Endothelial cell of umbilical vein (primary cell): Measurements from ENCODE around the gene TRAPPC6A. TPM values are rescaled to one million over a fixed set of nuclear protein-coding genes. Genes with fewer than 3 reads are reported as not detected.

ENCODE experiments used
- BruUV-seq: library from RNA; stranded (reverse); fragments of 400-500 nt; replicated peaks from 2 replicates; lab custom pipeline; 2021; lab: Mats Ljungman, UMichigan
- CTCF ChIA-PET: fragments of 300-600, 350-600 bp; sonication (Branson Sonifier 250); formaldehyde crosslinking; loops from one replicate; lab custom pipeline; 2021; ENCODE audit warnings: antibody characterized with exemption, inconsistent platforms; lab: Charles Lee
- POLR2A ChIA-PET: fragments of 300-600, 350-600 bp; sonication (Branson Sonifier 250); formaldehyde crosslinking; loops from one replicate; lab custom pipeline; 2021; ENCODE audit warnings: antibody characterized with exemption, inconsistent platforms; lab: Charles Lee
- DNase-seq: peaks from one replicate; pipeline ENCODE4 v3.0.0-alpha.2; 2011; ENCODE audit warnings: low read depth, low spot score
- FAIRE-seq: peaks from 2 replicates; lab custom pipeline; 2011; peaks lifted over from hg19 to GRCh38; lab: Jason Lieb, UNC
- H2AFZ ChIP-seq: 2 replicates; pipeline ENCODE4 v1.6.0; 2012; ENCODE audit warnings: low read depth, low read length, control low read depth, inconsistent platforms
- H3K27ac ChIP-seq: 2 replicates; pipeline ENCODE4 v1.5.1; 2011; ENCODE audit warnings: low read depth, mild to moderate bottlenecking, control low read depth, low read length, moderate library complexity; ENCODE audit not compliant: insufficient read depth
- H3K27me3 ChIP-seq, 2 experiments: 2 replicates each; pipeline versions ENCODE4 v1.6.0 to v1.6.1; 2011; ENCODE audit warnings: low read length in 2 of 2, mixed read lengths in 1 of 2; ENCODE audit not compliant: control insufficient read depth in 2 of 2, insufficient read depth in 2 of 2
- H3K36me3 ChIP-seq, 2 experiments: 2 replicates in 1 of 2; 3 replicates in 1 of 2; pipeline ENCODE4 v1.5.1; 2011; ENCODE audit warnings: low read length in 2 of 2, mild to moderate bottlenecking in 1 of 2, moderate library complexity in 1 of 2; ENCODE audit not compliant: control insufficient read depth in 2 of 2, insufficient read depth in 2 of 2; ENCODE audit errors: extremely low read depth in 1 of 2
- H3K4me1 ChIP-seq: 3 replicates; pipeline ENCODE4 v1.5.1; 2011; ENCODE audit warnings: mild to moderate bottlenecking, low read length; ENCODE audit not compliant: control insufficient read depth, insufficient read depth; ENCODE audit errors: extremely low read depth
- H3K4me2 ChIP-seq: 2 replicates; pipeline ENCODE4 v1.6.1; 2011; ENCODE audit warnings: low read length, control low read depth, mixed read lengths; ENCODE audit not compliant: insufficient read depth
- H3K4me3 ChIP-seq, 3 experiments: fragments of 200-600 bp in 1 of 3; sonication (generic), shearing (Covaris generic) in 1 of 3; replicated peaks in 1 of 3; 2 replicates each; pipeline ENCODE4 v1.5.1; 2011 to 2016; ENCODE audit warnings: control low read depth in 3 of 3, low read length in 3 of 3, mild to moderate bottlenecking in 2 of 3, inconsistent platforms in 1 of 3, low read depth in 1 of 3, moderate library complexity in 1 of 3; ENCODE audit not compliant: insufficient read depth in 1 of 3
- H3K79me2 ChIP-seq: 2 replicates; pipeline ENCODE4 v1.6.0; 2012; ENCODE audit warnings: low read length, inconsistent platforms; ENCODE audit not compliant: control insufficient read depth, insufficient read depth
- H3K9ac ChIP-seq: replicated peaks from 2 replicates; pipeline ENCODE3; 2011; ENCODE audit warnings: low read length, control low read depth; ENCODE audit not compliant: insufficient read depth; ENCODE audit errors: extremely low read depth
- H3K9me1 ChIP-seq: replicated peaks from 3 replicates; pipeline ENCODE4 v1.6.0; 2011; ENCODE audit warnings: mild to moderate bottlenecking, low read length; ENCODE audit not compliant: control insufficient read depth, insufficient read depth; ENCODE audit errors: extremely low read depth
- H3K9me3 ChIP-seq: replicated peaks from 2 replicates; pipeline ENCODE4 v1.5.1; 2012; ENCODE audit warnings: low read length, inconsistent platforms; ENCODE audit not compliant: control insufficient read depth, insufficient read depth
- H4K20me1 ChIP-seq: replicated peaks from 2 replicates; pipeline ENCODE3; 2011; ENCODE audit warnings: mild to moderate bottlenecking, low read length; ENCODE audit not compliant: control insufficient read depth, insufficient read depth; ENCODE audit errors: extremely low read depth
- CTCF ChIP-seq, 2 donors: IDR thresholded peaks; 1 replicate in 1 of 2; 2 replicates in 1 of 2; pipeline ENCODE4 v1.5.1; 2011; ENCODE audit warnings: low read length in 2 of 2, mild to moderate bottlenecking in 2 of 2, moderate library complexity in 2 of 2, control low read depth in 1 of 2, inconsistent platforms in 1 of 2, low read depth in 1 of 2; ENCODE audit not compliant: insufficient read depth in 1 of 2; ENCODE audit errors: extremely low read depth in 1 of 2
- EZH2 ChIP-seq: IDR thresholded peaks from 2 replicates; pipeline ENCODE4 v1.6.1; 2012; ENCODE audit warnings: borderline replicate concordance, low read depth, mild to moderate bottlenecking, moderate library complexity, low read length, inconsistent platforms; ENCODE audit not compliant: severe bottlenecking
- FOS ChIP-seq: IDR thresholded peaks from 2 replicates; pipeline ENCODE4 v1.6.1; 2011; ENCODE audit warnings: mild to moderate bottlenecking, low read length, moderate library complexity, borderline replicate concordance; ENCODE audit not compliant: insufficient read depth
- GATA2 ChIP-seq: IDR thresholded peaks from 2 replicates; pipeline ENCODE4 v1.7.0; 2011; ENCODE audit warnings: low read depth, mild to moderate bottlenecking, moderate library complexity, mixed read lengths, low read length; ENCODE audit not compliant: insufficient read length, insufficient read depth
- dilution Hi-C: fragments of 300-500 bp; cut with MboI; formaldehyde crosslinking; loops from one replicate; pipeline ENCODE4 v1.15.0; 2019; ENCODE audit warnings: low sequenced_read_pairs; ENCODE audit not compliant: extremely low pct_ligation_motif_present
- intact Hi-C: fragments of 100-400 bp; cut with micrococcal nuclease; formaldehyde crosslinking; loops from one replicate; pipeline ENCODE4 v1.10.0; 2022
- polyA plus RNA-seq, 4 experiments: library from polyadenylated mRNA; depleted of rRNA in 3 of 4; stranded (reverse) in 3 of 4; unstranded in 1 of 4; fragments of >200 nt; gene quantifications; 2 replicates each; pipeline versions ENCODE4 v1.2.1 to v1.2.3, GENCODE V29; 2011 to 2012; ENCODE audit warnings: missing spikeins in 1 of 4
- total RNA-seq: library from RNA; stranded (reverse); gene quantifications from 2 replicates; pipeline ENCODE4 v1.2.3, GENCODE V29; 2021

Gene TRAPPC6A
- total and polyA plus RNA-seq, 2 donors (not counting 3 experiments of a cell fraction or from before 2014, with no cell fraction given) = 18.1 to 45.4 TPM

- peak; percentile 55 for FAIRE-seq
These were observed 40.4 kb upstream of the TRAPPC6A start for GRCh38 chr19:45218426-45218825.

GRCh38 chr19:45217957-45218334 is 39.9 kb upstream of the TRAPPC6A start:
- H3K9ac ChIP-seq = no peak overlapping the region
- intact Hi-C loops = no loop called here
- no peaks in the 10 kb centered on the region for H3K79me2 ChIP-seq
- no peaks in the 10 kb centered on the region for H3K9me3 ChIP-seq
- peaks cover 18% of the 10 kb centered on the region for H3K4me1 ChIP-seq
- no peak overlapping the region for H3K27ac ChIP-seq
- H3K4me2 ChIP-seq = no peak overlapping the region
- H4K20me1 ChIP-seq = no peaks in the 10 kb centered on the region
- CTCF ChIA-PET = no interaction called here
- DNase-seq (no peak), FAIRE-seq (no peak)
- no peaks in the 10 kb centered on the region for H3K36me3 ChIP-seq
- no TSS peak for BruUV-seq
- TF ChIP-seq EZH2 (no peak), FOS (no peak), CTCF (IDR thresholded peaks at IDR 0.05; ENCODE audit: extremely low read depth in 1 of 2, insufficient read depth in 1 of 2, low read depth in 1 of 2, low read length in 2 of 2) (no peak), GATA2 (no peak)
- no peaks in the 10 kb centered on the region for H3K9me1 ChIP-seq
- H3K4me3 ChIP-seq = no peak overlapping the region
- H3K27me3 ChIP-seq = no peaks in the 10 kb centered on the region
- dilution Hi-C loops = no loop called here
- no peak overlapping the region for H2AFZ ChIP-seq
- POLR2A ChIA-PET = no interaction called here

More at GRCh38 chr19:45218426-45218825, 40.4 kb upstream of the TRAPPC6A start:
- dilution Hi-C loops = no loop called here
- no peak overlapping the region for H3K9ac ChIP-seq
- no peak overlapping the region for H3K4me2 ChIP-seq
- DNase-seq = no peak
- TF ChIP-seq FOS = no peak
- no peak overlapping the region for H3K27ac ChIP-seq
- H2AFZ ChIP-seq = no peak overlapping the region
- H4K20me1 ChIP-seq = no peaks in the 10 kb centered on the region
- no peaks in the 10 kb centered on the region for H3K36me3 ChIP-seq
- ChIA-PET POLR2A (no interaction called here), CTCF (no interaction called here)
- BruUV-seq = no TSS peak
- H3K4me3 ChIP-seq = no peak overlapping the region
- no peaks in the 10 kb centered on the region for H3K27me3 ChIP-seq
- H3K9me1 ChIP-seq = no peaks in the 10 kb centered on the region
- no peaks in the 10 kb centered on the region for H3K9me3 ChIP-seq
- intact Hi-C loops = no loop called here
- H3K79me2 ChIP-seq = no peaks in the 10 kb centered on the region
- H3K4me1 ChIP-seq = peaks cover 18% of the 10 kb centered on the region
